Heart right ventricle (tissue), 16 donors: ENCODE results near the gene BASP1. TPM values are rescaled to one million over a fixed set of nuclear protein-coding genes. Genes with fewer than 3 reads are reported as not detected.

Experiments used
- ATAC-seq, 8 donors: fragments of 200-7000 bp; cut with Tn5 transposase; one replicate each; pipeline ENCODE4 v1.9.1; 2020; ENCODE audit warnings: mild to moderate bottlenecking in 8 of 8, moderate library complexity in 8 of 8, moderate number of reproducible peaks in 1 of 8
- DNase-seq, 2 donors: peaks; one replicate each; pipeline ENCODE4 v3.0.0-alpha.2; 2020
- H3K27ac ChIP-seq, 10 donors: fragments of 200-600 bp; sonication (generic) in 2 of 10; one replicate each; pipeline versions ENCODE4 v1.5.0 to v1.8.0; 2020 to 2022; ENCODE audit warnings: mild to moderate bottlenecking in 3 of 10
- H3K27me3 ChIP-seq, 7 donors: fragments of 200-600 bp; one replicate each; pipeline ENCODE4 v1.8.0; 2021 to 2022; ENCODE audit warnings: mild to moderate bottlenecking in 2 of 7
- H3K36me3 ChIP-seq, 9 donors: fragments of 200-600 bp; sonication (generic) in 1 of 9; one replicate each; pipeline versions ENCODE4 v1.5.0 to v1.8.0; 2020 to 2022; ENCODE audit warnings: mild to moderate bottlenecking in 2 of 9
- H3K4me1 ChIP-seq, 9 donors: fragments of 200-600 bp; sonication (generic) in 1 of 9; one replicate each; pipeline versions ENCODE4 v1.5.0 to v1.8.0; 2020 to 2022; ENCODE audit warnings: mild to moderate bottlenecking in 4 of 9
- H3K4me3 ChIP-seq, 10 donors: fragments of 200-600 bp; sonication (generic) in 2 of 10; one replicate each; pipeline versions ENCODE4 v1.5.0 to v1.8.0; 2020 to 2022; ENCODE audit warnings: mild to moderate bottlenecking in 7 of 10, moderate library complexity in 2 of 10
- H3K9me3 ChIP-seq, 11 donors: fragments of 200-600 bp in 10 of 11; sonication (generic) in 2 of 11; one replicate each; pipeline versions ENCODE4 v1.5.0 to v1.8.0; 2013 to 2022; ENCODE audit warnings: mild to moderate bottlenecking in 2 of 11, control low read depth in 1 of 11, moderate library complexity in 1 of 11
- WGBS, 2 donors: extraction: QIAGEN DNeasy Blood & Tissue Kit; methylation state at CpG; one replicate each; pipeline ENCODE4 v1.1.7; 2013; ENCODE audit warnings: inconsistent platforms in 1 of 2; 5-methylcytosine and 5-hydroxymethylcytosine counted together
- intact Hi-C, 10 donors: fragments of 100-400 bp; cut with DNase I; formaldehyde crosslinking; loops; one replicate each; pipeline versions ENCODE4 v1.11.1 to v1.14.2; 2022
- polyA plus RNA-seq, 2 donors: library from polyadenylated mRNA; stranded (reverse); fragments of 200-250 nt; gene quantifications; one replicate each; pipeline ENCODE4 v1.2.3, GENCODE V29; 2013
- total RNA-seq, 10 donors: library from RNA; stranded (reverse); fragmentation: NEBNext Ultra II Directional in 3 of 10; extraction: Animal tissue kit (Norgen Biotek cat#: 25700) in 3 of 10; gene quantifications; one replicate each; pipeline versions ENCODE4 v1.2.1 to v1.2.4, GENCODE V29; 2021 to 2023
- TF ChIP-seq, protein P1 (sequence below), 9 donors: fragments of 200-600 bp; sonication (generic) in 2 of 9; IDR thresholded peaks; one replicate each; pipeline versions ENCODE4 v1.5.0 to v1.8.0; 2021 to 2022; ENCODE audit warnings: antibody characterized with exemption in 9 of 9, mild to moderate bottlenecking in 5 of 9, moderate library complexity in 1 of 9
- donor health status: Arrhythmogenic right ventricular cardiomyopathy.
- donor health status: ischemic (EF 13 %, LVEDD 7.1; RV severe dilation, severe dysfunction).
- donor health status: healthy with polysubstance abuse.
- donor health status: DM: no; HTN: yes; CAD: no.
- donor health status: DM: no; HTN: no; CAD: no.
- donor health status: ischemic (EF 25% LVEDD 6.9; RV normal size, moderate dysfunction).
- donor health status: ischemic (EF 25% LVEDD 5.7; RV mildly dilated, moderate dysfunction).
- donor health status: healthy.
- donor health status: DM: yes; HTN: yes; CAD: no.
- donor health status: Ischemic cardiomyopathy.
- donor health status: ischemic (EF 35%, LVEDD 5.7; RV mildly dilated, moderate dysfunction).
- donor health status: nonischemic (EF 11% LVEDD 7.7; RV severe dilation, severe dysfunction).
- donor health status: DM: yes; HTN: yes; CAD: no.
- donor health status: PGD.
- donor health status: ischemic (EF 29% LVEDD 5.4; RV normal size, mild dysfunction).
- donor health status: nonischemic (EF 23%, LVEDD 6.1; RV moderate dilation, normal function).

BASP1 gene
- total and polyA plus RNA-seq, 12 donors = 0.42 to 8.8 (median 1.6) TPM

DNA sequence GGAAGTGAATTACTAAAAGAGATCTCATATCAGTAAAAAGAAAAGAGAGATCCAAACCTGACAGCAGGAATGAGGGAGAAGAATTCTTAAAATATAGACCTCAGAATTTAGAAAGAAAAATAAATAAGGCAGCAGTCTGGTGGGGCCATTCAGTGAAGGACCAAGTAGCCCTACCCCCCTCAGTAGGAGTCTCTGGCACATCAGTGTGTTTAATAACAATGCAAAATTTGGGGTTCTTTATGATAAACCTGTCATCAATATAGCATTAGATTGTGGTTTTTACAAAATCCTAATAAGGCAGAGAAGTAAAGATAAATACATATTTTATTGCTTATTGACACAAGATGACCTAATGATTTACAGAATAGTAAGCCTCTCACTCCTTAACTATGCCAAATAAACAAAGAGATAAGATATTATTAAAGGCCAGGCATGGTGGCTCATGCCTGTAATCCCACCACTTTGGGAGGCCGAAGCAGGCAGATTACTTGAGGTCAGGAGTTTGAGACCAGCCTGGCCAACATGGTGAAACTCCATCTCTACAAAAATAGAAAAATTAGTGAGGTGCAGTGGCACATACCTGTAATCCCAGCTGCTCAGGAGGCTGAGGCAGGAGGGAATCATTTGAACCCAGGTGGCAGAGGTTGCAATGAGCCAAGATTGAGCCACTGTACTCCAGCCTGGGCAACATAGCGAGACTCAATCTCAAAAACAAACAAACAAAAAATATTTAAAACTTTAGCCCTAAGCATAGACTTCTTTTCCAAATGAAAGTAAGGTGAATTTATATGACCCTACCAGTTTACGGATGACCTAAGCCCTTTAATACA is 108.6 kb downstream of the BASP1 start:
- ATAC-seq (no peak), DNase-seq (no peak)
- intact Hi-C loops = no loop called here
- H3K4me1 ChIP-seq = no peaks in the 10 kb centered on the region
- H3K27me3 ChIP-seq = no peaks in the 10 kb centered on the region
- no peak overlapping the region for H3K27ac ChIP-seq
- H3K36me3 ChIP-seq = no peaks in the 10 kb centered on the region
- TF ChIP-seq, protein P1, sequence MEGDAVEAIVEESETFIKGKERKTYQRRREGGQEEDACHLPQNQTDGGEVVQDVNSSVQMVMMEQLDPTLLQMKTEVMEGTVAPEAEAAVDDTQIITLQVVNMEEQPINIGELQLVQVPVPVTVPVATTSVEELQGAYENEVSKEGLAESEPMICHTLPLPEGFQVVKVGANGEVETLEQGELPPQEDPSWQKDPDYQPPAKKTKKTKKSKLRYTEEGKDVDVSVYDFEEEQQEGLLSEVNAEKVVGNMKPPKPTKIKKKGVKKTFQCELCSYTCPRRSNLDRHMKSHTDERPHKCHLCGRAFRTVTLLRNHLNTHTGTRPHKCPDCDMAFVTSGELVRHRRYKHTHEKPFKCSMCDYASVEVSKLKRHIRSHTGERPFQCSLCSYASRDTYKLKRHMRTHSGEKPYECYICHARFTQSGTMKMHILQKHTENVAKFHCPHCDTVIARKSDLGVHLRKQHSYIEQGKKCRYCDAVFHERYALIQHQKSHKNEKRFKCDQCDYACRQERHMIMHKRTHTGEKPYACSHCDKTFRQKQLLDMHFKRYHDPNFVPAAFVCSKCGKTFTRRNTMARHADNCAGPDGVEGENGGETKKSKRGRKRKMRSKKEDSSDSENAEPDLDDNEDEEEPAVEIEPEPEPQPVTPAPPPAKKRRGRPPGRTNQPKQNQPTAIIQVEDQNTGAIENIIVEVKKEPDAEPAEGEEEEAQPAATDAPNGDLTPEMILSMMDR (IDR thresholded peaks at IDR 0.05) = no peak
- H3K4me3 ChIP-seq = no peak overlapping the region
- peaks cover 0 to 2% (median 0%) of the 10 kb centered on the region in 11 donors for H3K9me3 ChIP-seq
- 83 to 89% methylated on average over 3 of the region's 3 CpGs for WGBS, 2 donors
